Kidney (tissue), 14 donors: ENCODE data around the gene CHN2. TPM values are rescaled to one million over a fixed set of nuclear protein-coding genes. Genes with fewer than 3 reads are reported as not detected.

Source experiments
- DNase-seq, 5 donors: peaks; one replicate each; pipeline ENCODE4 v3.0.0-alpha.2; 2013 to 2020
- FAIRE-seq: peaks from 2 replicates; lab custom pipeline; 2012; peaks lifted over from hg19 to GRCh38; lab: Jason Lieb, UNC
- H3K27ac ChIP-seq, 2 donors: one replicate each; pipeline ENCODE4 v1.7.0; 2013; ENCODE audit warnings: low read depth in 2 of 2, low read length in 2 of 2, inconsistent platforms in 1 of 2
- H3K27me3 ChIP-seq: one replicate; pipeline ENCODE4 v1.7.1; 2013; ENCODE audit warnings: low read length, inconsistent platforms; ENCODE audit not compliant: control insufficient read depth, insufficient read depth
- H3K36me3 ChIP-seq, 3 donors: one replicate each; pipeline versions ENCODE4 v1.7.0 to v1.7.1; 2013; ENCODE audit warnings: low read length in 3 of 3, control low read depth in 1 of 3, inconsistent platforms in 1 of 3; ENCODE audit not compliant: insufficient read depth in 3 of 3, control insufficient read depth in 2 of 3
- H3K4me1 ChIP-seq, 3 donors: one replicate each; pipeline versions ENCODE4 v1.7.0 to v1.7.1; 2013; ENCODE audit warnings: low read length in 3 of 3, inconsistent platforms in 1 of 3, low read depth in 1 of 3; ENCODE audit not compliant: control insufficient read depth in 2 of 3, insufficient read depth in 2 of 3
- H3K4me3 ChIP-seq, 3 donors: one replicate each; pipeline versions ENCODE4 v1.7.0 to v1.8.1; 2013; ENCODE audit warnings: low read length in 3 of 3, control low read depth in 1 of 3, inconsistent platforms in 1 of 3
- H3K9ac ChIP-seq, 3 donors: one replicate each; pipeline versions ENCODE4 v1.7.0 to v1.7.1; 2013; ENCODE audit warnings: low read length in 3 of 3, control low read depth in 1 of 3, inconsistent platforms in 1 of 3
- H3K9me3 ChIP-seq, 3 donors: one replicate each; pipeline versions ENCODE4 v1.7.0 to v1.7.1; 2013; ENCODE audit warnings: low read length in 3 of 3, control low read depth in 1 of 3, inconsistent platforms in 1 of 3; ENCODE audit not compliant: control insufficient read depth in 2 of 3, insufficient read depth in 1 of 3
- intact Hi-C: fragments of 100-400 bp; cut with DNase I; formaldehyde crosslinking; loops from one replicate; pipeline ENCODE4 v1.11.1; 2022
- polyA plus RNA-seq: library from polyadenylated mRNA; stranded (reverse); fragments of 350-450 nt; fragmentation: Illumina TruSeq; extraction: RNeasy Lipid Tissue Mini Kit (QIAGEN cat#74804); gene quantifications from one replicate; pipeline ENCODE4 v1.2.3, GENCODE V29; 2014; ENCODE audit warnings: low read depth, low replicate concordance; ENCODE audit not compliant: insufficient read depth
- total RNA-seq: library from RNA; stranded (reverse); fragmentation: NEBNext Ultra II Directional; extraction: Animal tissue kit (Norgen Biotek cat#: 25700); gene quantifications from one replicate; pipeline ENCODE4 v1.2.1, GENCODE V29; 2021
- TF ChIP-seq, protein P1 (sequence below): IDR thresholded peaks from 3 replicates; pipeline ENCODE4 v1.5.1; 2012; ENCODE audit warnings: mild to moderate bottlenecking, moderate library complexity, borderline replicate concordance; ENCODE audit not compliant: insufficient read depth; ENCODE audit errors: extremely low read depth
- donor health status: control.
- donor health status: control.
- donor health status: control.
- donor health status: control.
- donor health status: control.
- donor health status: DM: yes; HTN: yes; CAD: no.
- donor health status: Normal renal cell carcinoma (clear cell type).

CHN2 gene
- total and polyA plus RNA-seq, 2 donors from 2014 or later, result 7.4 to 22.5 TPM

DNA sequence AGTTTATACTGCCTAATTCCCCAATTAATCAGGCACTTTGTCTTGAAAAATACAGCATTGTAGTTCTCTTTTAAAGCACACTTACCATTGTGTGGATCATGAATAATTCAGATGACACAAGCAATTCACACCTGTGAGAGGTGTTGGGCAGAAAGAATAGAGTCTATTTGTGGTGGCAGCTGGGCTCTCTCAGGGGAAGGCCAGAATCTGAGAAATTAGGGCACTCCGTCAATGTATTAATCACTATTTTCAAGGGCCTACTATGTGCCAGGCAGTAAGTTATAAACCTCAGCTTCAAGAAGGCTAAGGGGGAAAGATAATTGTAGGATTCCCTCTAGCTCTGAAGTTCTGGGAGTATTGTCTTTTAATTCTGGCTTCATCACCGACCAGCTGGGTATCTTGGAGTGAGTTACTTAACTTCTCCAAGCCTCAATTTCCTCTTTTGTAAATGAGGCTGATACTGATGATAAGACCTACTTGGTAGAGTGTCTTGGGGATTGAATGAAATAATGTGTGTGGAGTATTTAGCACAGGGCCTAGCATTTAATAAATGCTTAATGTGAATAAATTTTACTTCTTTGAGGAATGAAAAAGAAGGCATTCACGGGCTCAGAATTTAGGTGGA lies 2.5 kb downstream of the CHN2 start:
- Histone ChIP-seq H3K4me3 (no peak overlapping the region), H3K27ac (no peak overlapping the region), H3K4me1 (no peaks in the 10 kb centered on the region), H3K27me3 (peaks cover 2% of the 10 kb centered on the region), H3K36me3 (no peaks in the 10 kb centered on the region), H3K9me3 (no peaks in the 10 kb centered on the region), H3K9ac (no peak overlapping the region)
- DNase-seq, result no peak
- intact Hi-C loops, result no loop called here
- TF ChIP-seq, protein P1, sequence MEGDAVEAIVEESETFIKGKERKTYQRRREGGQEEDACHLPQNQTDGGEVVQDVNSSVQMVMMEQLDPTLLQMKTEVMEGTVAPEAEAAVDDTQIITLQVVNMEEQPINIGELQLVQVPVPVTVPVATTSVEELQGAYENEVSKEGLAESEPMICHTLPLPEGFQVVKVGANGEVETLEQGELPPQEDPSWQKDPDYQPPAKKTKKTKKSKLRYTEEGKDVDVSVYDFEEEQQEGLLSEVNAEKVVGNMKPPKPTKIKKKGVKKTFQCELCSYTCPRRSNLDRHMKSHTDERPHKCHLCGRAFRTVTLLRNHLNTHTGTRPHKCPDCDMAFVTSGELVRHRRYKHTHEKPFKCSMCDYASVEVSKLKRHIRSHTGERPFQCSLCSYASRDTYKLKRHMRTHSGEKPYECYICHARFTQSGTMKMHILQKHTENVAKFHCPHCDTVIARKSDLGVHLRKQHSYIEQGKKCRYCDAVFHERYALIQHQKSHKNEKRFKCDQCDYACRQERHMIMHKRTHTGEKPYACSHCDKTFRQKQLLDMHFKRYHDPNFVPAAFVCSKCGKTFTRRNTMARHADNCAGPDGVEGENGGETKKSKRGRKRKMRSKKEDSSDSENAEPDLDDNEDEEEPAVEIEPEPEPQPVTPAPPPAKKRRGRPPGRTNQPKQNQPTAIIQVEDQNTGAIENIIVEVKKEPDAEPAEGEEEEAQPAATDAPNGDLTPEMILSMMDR, result no peak
- FAIRE-seq, result no peak

DNA sequence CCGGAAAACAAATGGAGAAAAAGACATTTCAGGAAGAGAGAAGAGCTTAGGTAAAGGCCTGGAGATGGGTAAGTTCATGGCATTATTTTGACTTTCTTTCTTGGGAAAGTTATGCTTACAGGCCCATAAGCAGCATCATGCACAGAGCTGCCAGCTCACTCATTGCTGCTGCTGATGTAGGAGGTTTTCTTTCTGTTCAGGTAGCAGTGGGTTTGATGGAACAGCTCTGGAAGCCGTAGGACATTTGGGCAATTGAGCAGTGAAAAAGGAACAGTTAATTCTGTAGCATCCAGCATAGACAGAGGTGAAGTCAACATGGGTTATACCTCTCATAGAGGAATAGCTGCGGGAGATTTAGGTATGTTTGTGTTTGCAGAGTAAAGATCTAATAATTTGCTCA lies 3.3 kb downstream of the CHN2 start:
- Histone ChIP-seq H3K4me3 (no peak overlapping the region), H3K27me3 (peaks cover 2% of the 10 kb centered on the region), H3K9ac (no peak overlapping the region), H3K4me1 (no peaks in the 10 kb centered on the region), H3K36me3 (no peaks in the 10 kb centered on the region), H3K9me3 (no peaks in the 10 kb centered on the region), H3K27ac (no peak overlapping the region)
- intact Hi-C loops, result no loop called here
- DNase-seq, result no peak
- FAIRE-seq, result no peak
- TF ChIP-seq, protein P1, result no peak

DNA sequence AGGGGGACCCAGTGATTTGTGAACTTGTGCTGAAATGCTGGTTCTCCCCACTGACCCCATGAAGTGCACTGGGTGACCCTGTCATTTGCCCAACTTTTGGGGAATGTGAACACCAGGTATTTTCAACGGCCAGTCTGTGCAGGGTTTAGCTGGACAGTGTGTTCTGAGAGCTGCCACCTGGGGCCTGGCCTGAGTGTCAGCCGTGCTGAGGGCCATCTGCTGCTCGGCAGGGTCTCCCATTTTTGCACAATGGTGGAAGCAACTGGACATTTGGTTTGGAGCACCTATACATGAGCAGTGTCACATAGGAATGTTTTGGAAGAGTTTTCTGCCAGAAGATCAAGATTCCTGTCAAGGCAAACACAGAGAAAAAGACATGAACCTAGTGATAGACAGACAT lies 5.2 kb downstream of the CHN2 start:
- Histone ChIP-seq H3K36me3 (no peaks in the 10 kb centered on the region), H3K4me3 (no peak overlapping the region), H3K9me3 (no peaks in the 10 kb centered on the region), H3K27me3 (peaks cover 2% of the 10 kb centered on the region), H3K4me1 (no peaks in the 10 kb centered on the region), H3K9ac (no peak overlapping the region), H3K27ac (no peak overlapping the region)
- DNase-seq (no peak), FAIRE-seq (no peak)
- intact Hi-C loops, result no loop called here
- TF ChIP-seq, protein P1, result no peak

DNA sequence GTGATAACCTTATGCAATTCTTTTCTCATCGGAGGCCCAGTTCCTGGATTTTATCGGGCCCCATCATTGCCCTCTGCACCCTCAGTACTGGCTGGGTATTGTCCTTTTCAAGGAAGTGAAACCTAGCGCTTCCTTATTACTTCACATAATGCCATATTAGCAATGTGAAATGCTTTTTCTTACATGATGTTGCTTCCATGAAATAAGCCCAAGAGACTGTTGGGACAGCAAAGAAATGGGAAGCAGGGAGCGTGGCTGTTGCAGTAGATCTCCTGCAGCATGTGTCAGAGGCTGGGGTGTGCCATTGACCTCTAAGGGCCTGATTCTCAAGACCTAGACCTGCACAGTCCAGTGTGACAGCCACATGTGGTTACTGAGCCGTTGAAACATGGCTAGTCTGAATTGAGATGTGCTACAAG lies 8.1 kb downstream of the CHN2 start:
- no peak for FAIRE-seq
- Histone ChIP-seq H3K9ac (no peak overlapping the region), H3K4me3 (no peak overlapping the region), H3K4me1 (no peaks in the 10 kb centered on the region), H3K27ac (no peak overlapping the region), H3K36me3 (no peaks in the 10 kb centered on the region), H3K9me3 (no peaks in the 10 kb centered on the region), H3K27me3 (no peaks in the 10 kb centered on the region)
- no peak for DNase-seq
- TF ChIP-seq, protein P1, result no peak
- intact Hi-C loops, result no loop called here
